GM12892 (cell line): Measurements from ENCODE around the gene SLC12A6.

ENCODE experiments used
- POLR2A ChIP-seq: IDR thresholded peaks from 2 replicates; pipeline ENCODE4 v1.6.1; 2011; ENCODE audit warnings: low read depth, low read length, control low read depth
- POLR2AphosphoS5 ChIP-seq: IDR thresholded peaks from 2 replicates; pipeline ENCODE4 v1.6.1; 2011; ENCODE audit warnings: low read depth, low read length, control low read depth
- TAF1 ChIP-seq: IDR thresholded peaks from 2 replicates; pipeline ENCODE4 v1.6.1; 2011; ENCODE audit warnings: low read depth, mild to moderate bottlenecking, control low read depth, low read length, borderline replicate concordance

DNA sequence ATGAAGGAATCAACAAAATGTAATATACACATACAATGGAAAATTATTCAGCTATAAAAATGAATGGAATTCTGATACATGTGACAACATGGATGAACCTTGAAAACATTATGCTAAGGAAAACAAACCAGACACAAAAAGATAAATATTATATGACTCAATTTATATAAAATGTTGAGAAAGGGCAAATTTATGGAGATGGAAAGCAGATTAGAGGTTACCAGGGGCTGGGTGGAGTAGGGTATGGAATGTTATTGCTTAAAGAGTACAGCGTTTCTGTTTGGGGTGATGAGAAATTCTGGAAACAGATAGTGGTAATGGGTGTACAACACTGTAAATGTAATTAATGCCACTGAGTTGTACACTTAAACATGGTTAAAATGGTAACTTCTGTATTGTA, 61.9 kb downstream of the SLC12A6 start:
- no peak for TF ChIP-seq TAF1
- TF ChIP-seq POLR2A: no peak
- TF ChIP-seq POLR2AphosphoS5: no peak
